HG02884 (cell line): ENCODE results near the gene PNMA6F.

Experiments used
- ATAC-seq: cut with Tn5 transposase; IDR thresholded peaks from one replicate; pipeline ENCODE4 v1.9.1; 2021; ENCODE audit warnings: mild to moderate bottlenecking, moderate library complexity; ENCODE audit not compliant: unreplicated experiment

The PNMA6F gene

DNA sequence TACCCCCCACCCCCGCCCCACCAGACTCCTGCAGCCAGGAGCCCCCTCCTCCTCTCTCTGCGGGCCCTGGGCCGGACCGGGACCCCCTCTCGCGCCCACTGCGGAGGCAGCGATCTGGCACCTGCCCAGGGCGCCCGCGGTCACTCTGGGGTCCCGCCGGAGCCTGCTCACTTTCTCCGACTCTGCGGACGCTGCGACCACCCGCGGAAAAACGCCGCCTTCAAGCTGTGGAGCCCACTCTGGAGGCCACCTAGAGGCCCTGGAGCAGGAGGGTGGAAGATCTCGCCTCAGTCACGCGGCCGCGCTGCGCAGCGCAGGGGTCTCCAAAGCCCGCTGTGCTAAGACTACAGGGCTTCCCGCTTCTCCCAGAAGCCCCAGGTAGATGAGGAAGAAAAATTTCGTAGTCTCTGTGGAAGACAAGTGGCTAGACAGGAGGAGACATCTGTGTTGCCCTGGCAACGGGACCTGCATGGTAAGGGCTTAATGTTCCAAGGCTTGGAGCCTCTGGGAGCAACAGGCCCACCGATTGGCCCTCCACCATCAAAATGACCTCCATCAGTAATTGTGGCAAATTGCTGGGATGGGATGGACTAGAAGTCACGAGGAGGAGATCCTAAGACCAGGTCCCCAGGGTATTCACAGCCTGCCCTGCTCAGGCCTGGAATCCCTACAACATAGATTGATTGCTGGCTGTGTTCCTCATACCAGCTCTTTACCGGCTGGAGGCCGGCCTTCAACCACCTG lies at the start of gene PNMA6F:
TSS of gene PNMA6F (minus strand) at position 387 of the 744 bp plus-strand sequence. CDS start 1,093 bp downstream, outside the sequence.
- ATAC-seq = no peak

DNA sequence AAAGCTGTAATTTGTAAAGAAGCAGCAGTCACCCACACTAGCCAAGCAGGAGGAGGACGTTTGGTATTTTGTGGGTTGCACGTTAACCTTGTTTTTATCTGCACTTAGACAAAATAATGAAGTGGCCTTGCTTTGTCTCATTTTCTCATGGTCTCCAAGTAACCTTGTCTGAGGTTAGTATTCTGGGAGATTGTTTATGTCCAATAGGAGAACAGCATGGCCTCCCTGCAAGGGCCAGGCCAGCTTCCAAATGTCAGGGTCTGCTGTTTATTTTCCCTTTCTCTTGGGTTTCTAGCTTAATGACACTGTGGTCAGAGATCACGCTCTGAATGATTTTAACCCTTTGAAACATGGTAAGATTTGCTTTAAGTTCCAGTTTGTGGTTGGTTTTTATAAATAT lies 49.7 kb upstream of the PNMA6F start:
- no peak for ATAC-seq

DNA sequence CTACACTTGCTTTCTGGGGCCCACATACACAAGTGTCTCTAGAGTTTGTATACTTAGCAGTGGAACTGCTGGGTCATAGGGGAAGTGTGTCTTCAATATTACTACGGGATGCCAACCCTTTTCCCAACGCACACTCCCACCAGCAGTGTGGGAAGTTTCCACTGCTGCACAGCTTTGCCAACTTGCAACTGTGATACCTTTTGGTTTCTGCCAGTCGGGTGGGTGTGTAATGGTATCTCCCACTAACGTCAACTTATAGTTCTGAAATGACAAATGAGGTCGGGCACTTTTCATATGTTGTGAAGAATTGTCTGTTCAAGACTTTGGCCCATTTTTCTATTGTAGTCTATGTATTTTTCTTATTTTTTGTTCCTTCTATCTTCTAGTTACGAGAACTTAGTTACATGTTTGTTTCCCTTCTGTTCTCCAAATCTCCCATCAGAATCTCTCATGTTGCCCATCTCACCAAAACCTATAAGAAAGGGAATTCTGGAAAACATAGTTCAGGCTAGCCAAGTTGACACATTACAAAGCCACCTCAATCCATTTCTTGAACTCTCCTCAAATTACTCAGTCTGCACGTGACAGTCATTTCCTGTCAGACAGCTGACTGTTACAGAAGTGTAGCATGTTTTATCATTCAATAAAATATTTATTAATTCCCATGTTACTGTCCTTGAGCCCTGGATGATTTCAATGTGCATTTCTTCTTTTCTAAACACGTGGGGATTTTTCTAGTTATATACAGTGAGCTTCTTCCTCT lies 48.9 kb upstream of the PNMA6F start:
- no peak for ATAC-seq

DNA sequence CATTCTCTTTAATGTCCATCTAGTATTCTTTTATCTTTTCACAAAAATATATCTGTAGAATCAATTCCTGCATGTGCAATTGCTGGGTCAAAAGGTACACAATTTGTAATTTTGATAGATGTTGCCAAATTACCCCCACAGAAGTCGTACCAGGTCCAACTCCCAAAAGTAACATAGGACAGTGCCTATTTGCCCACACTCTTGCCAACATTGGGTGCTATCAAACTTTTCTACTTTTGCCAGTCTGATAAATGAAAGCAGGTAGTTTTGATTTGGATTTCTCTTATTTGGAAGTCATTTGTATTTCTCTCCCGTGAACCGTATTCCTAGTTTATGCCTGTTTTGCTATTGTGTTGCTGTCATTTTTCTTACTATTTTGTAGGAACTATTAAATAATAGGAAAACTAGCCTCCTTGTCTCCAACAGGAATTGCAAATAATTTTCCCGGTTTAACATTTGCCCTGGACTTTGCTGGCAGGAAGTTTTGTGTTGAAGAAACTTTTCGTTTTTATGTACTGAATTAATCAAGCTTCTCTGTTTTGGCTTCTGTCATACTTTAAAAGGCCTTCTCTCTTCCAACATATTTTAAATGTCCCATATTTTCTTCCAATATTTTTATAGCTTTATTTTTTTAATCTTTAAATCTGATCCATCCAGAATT lies 45.4 kb upstream of the PNMA6F start:
- no peak for ATAC-seq

DNA sequence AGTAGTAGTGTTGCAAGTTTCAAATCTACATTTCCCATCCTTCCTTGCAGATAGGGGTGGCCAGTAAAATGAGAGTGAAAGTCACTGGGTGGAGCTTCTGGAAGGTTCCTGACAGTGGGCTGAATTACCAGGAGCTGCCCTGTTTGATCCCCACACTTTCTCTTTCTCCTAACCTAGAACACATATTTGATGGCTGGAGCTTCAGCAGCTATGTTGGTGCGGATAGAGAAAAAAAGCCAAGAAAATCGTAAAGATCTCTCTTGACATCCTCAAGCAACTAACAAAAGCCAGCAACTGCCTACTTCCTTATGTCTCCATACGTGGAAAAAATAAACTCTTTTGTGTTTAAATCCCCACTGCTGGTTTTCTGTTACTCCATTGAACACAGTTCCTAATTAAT lies 44.6 kb upstream of the PNMA6F start:
- no peak for ATAC-seq

DNA sequence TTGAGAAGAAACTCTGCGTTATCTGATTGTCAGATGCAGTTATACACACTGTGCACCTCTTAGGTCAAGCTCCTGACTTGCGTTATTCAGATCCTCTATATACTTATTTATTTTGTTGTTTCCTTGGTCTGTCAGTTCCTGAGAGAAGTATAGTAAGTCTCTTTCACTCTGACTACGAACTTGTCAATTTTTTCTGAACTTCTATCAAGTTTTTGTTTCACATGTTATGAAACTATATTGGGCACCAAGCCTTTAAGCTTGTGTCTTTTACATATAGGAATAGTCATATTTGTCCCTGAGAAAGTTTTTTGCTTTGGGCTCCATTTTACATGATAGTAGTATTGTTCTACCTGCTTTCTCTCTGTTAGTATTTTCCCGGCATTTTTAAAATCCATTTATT lies 44.1 kb upstream of the PNMA6F start:
- no peak for ATAC-seq

DNA sequence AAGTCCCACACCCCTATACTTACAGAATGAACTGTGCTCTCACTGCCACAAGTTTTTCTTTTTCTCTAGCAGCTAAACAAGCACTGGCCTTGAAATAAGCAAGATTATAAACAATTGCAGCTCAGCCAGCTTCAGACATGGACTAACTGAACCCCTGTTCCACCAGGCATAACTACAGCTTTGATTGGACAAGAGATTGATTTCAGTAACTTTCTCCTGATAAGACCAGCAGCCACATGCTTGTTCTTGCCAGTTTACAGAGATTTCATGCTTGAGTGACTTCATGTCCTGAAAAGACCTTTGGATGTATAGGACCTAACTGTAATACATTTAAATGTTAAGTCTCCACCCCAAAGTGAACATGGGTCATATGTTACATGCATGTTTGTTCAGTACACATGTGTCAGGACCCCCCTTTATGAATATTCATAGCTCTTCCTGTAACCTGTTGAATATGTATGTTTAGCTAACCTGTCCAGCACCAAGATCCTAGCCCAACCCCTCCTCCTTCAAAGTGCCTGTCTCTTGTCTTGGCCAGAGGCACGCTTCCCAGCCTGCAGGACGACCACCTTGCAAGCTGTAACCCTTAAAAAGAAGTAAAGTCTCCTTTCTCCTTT lies 40.3 kb upstream of the PNMA6F start:
- no peak for ATAC-seq

DNA sequence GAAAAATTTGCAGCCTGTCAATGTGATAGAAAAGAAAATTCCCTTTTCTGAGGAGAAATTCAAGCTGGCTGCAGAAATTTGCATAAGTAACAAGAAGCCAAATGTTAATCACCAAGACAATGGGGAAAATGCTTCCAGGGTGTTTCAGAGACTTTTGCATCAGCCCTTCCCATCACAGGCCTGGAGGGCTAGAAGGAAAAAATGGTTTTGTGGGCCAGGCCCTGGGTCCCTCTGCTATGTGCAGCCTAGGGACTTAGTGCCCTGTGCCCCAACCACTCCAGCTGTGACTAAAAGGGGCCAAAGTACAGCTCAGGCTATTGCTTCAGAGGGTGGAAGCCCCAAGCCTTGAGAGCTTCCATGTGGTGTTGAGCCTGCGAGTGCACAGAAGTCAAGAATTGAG lies 36.3 kb upstream of the PNMA6F start:
- no peak for ATAC-seq

DNA sequence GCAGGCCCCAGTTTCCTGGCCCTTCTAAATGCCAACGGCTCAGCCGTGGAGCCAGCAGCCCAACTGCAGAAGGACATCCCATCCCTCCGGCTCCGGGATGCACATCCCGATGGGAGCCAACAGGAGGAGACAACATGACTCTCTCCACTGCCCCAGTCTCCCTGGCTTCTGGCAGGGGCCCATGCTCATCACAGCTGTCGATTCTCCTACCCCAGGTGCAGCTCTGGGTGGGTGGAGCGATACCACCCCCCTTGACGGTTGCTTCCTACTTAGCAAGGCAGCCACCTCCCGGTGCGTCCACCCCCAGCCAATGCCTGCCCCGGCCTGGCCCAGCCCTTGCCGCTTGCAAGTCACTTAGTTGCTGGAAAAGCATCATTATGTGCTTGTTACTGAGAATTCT lies 31.8 kb upstream of the PNMA6F start:
- ATAC-seq = no peak

DNA sequence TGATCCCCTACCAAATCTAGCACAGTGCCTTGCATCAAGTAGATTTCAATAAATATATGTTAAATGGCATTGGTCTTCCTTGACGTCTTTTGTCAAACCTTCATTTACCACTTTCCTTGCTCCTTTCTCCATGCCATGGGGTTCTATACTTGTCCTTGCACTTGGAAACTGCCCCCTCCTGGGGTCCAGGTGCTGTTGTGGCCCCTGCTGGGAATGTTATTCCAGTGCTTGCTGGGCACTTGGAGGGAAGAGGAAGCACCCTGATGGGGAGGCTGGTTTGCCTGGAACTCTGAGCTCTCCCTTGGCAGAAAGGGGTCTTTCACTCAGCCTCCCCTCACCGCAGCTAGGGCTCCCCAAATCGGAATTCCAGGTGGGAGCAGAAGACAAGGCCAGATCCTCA lies 31.3 kb upstream of the PNMA6F start:
- ATAC-seq = no peak

DNA sequence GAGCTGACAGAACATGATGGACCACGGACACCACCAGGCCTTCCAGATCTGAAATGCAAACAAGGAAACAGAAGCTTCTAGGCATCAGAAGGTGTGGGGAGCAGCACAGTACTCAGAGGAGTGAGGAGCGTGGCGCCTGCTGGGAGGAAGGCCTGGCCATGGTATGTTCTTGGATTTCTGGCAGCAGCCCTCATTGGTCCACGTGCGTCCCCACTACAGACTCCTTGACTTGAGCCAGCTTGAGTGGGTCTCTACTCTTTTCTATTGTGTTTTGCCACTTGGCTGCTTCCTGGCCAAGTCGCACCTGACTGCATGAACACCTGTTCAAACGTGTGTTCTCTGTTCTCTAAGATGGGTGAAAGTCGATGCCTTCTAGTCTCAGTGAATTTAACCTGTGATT lies 30.4 kb upstream of the PNMA6F start:
- ATAC-seq = no peak

DNA sequence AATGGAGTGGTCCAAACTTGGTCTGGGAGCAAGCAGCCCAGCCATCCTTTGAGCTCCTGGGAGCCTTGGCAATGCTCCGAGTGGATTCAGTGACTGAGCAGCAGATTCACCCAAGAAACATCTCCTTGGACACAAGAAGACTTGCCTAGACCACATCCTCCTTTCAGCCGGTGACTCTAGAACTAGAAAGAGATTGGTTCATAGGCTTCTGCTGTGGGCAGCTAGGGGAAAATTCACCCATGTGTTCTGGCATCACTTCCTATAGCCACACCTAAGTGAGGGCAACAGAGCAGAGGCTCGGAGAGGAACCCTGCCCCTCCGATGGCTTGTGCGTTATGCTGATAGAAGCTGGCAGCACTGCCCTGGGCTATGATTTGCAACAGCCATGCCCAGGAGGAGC lies 28.4 kb upstream of the PNMA6F start:
- ATAC-seq = no peak

DNA sequence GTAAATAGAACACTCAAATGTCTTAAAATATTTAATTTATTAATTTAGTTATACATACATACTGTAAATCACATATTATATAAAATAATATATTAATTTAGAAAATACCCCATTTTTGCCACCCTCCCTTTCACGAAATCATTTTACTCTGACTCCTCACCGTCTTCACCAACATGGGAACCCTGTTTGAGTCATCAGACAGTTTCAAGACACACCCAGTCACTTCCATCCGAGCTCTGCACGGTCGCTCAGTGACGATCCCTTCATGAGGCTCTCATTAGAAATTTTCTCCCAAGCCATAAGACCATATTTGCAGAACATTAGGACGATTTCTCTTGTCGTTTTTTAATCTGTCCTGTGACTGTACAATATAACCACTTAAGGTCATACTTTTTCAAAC lies 26.9 kb upstream of the PNMA6F start:
- ATAC-seq = no peak

DNA sequence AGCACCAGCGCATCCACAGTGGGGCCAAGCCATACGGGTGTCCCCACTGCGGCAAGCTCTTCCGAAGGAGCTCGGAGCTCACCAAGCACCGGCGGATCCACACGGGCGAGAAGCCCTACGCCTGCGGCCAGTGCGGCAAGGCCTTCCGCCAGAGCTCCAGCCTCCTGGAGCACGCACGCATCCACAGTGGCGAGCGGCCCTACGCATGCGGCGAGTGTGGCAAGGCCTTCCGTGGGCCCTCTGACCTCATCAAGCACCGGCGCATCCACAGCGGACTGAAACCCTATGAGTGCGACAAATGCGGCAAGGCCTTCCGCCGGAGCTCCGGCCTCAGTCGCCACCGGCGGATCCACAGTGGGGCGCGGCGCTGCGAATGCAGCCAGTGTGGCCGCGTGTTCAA lies 26.0 kb upstream of the PNMA6F start:
- ATAC-seq = no peak

DNA sequence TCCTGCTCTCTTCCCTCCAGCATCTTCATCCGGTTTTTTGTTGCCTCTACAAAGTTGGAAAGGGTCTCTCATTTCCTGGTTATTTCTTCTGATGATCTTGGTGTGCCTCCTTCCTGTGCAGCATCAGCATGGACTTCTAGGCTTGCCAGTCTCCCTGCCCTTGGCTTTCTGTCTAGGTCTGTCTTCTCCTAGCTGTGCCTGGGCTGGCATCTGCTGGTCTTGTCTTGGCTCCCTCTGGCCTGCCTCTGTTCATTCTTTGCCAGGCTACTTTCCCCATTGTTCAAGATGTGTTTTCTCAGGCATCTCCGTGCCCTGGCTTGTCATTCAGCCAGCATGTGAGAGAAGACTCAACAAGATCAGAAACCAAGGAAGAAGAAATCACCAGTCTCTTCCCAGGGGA lies 22.1 kb upstream of the PNMA6F start:
- ATAC-seq = no peak

DNA sequence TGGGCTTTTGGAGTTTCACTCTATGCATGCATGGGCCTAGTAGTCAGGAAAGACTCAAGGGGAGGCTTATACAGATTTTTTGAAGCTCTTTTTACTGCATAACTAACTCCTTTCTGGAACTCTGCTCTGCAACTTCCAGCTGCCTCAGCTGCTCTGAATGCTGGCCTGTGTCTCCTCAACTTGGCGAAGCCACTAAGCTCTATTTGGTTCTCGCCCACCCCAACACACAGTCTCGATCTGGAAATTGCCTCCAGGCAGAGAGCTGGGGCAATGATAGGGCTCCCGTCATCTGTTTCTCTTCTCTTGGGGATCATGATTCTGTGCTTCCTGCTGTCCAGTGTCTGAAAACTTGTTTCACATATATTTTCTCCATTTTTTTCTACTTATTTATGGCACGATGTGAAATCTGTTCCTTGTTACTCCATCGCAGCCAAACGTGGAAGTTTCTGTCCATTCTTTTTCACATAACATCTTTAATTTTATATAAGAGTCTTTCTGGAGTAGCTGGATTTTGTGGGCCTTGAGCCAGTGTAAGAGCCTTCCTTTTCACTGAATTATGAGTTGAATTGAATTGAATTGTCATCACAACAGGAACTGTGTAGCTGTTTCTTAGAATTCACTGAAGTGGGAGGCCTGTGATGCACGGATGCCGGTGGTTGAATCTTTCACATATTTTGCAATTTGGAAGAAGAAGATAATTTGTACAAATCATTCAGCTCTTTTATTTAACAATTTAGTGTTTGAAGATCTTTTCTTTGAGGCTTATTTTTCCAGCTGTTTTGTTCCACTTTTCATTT lies 21.4 kb upstream of the PNMA6F start:
- no peak for ATAC-seq

DNA sequence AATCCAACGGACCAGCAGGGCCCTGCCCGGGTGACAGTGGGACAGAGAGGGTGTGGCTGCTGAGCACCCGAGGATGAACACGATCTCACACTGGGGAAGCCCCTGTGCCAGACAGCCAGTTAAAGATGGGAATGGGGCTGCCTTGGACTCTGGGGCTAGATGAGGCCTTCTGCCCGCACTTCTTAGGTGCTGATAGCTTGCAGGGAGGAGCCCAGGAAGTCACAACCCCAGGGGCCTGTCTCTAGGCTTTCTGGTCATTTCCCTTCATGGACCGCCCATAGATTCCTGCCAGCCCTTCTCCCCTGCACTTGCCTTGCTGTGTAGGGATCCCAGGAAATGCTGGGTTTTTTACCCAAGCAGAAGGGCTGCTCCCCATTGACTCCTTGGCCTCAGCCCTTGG lies 18.5 kb upstream of the PNMA6F start:
- ATAC-seq = no peak

DNA sequence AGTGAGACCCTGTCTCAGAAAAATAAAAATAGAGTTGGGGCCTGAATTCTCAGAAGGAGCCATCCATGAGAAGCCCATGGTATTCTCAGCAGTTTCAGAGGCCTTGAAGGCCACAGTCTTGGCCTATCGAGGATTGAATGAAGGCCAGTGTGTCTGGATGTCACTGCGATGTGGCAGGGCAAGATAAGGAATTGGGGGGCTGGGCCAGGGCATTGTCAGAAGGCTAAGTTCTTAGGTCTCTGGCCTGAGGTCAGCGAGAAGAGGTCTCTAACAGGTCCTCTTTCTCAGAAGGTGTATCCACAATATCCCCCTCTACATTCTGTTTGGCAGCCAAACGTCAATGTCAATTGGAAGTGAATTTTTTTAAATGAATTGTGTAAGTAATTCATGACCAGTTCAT lies 18.1 kb upstream of the PNMA6F start:
- ATAC-seq = no peak

DNA sequence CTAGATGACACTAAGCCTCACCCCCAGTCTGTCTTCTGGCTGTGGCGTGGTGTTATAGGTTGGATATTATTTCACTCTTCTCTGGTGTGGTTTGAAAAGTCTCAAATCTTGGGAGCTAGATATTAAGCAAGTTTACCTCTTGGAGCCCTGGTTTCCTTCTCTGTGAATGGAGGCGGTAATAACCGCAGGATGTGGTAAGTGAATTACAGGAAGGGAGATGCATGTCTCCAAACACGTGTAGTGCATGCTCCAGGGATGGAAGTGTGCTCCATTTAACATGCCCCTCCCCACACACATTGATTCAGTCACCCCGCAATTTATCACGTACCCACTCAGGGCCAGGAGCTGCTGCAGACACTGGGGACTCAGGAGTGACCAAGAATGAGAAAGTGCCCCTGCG lies 17.3 kb upstream of the PNMA6F start:
- no peak for ATAC-seq

DNA sequence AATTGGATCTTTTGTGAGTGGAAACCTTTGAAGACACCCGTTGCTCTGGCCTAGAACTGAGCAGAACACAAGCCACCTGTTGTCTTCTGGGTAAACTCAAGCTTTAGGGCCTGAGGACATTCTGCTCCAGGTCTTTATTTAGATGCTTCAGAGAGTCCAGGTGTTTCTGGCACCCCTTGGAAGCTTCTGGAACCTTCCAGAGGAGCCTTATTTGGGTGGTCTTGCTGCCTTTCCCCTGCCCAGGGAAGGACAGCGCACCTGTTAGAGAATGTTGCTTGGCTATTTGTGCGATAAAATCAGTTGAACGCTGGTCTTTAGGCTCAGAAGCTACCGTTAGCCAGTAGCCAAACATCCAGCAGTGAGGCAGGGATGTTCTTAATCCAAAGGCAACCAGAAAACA lies 15.4 kb upstream of the PNMA6F start:
- no peak for ATAC-seq
